Vagina (tissue), 2 donors: ENCODE measurements around the gene HPCA.

ENCODE experiments used
- CTCF ChIP-seq, 3 experiments: fragments of 450-650 bp in 2 of 3; fragments of 200-600 bp in 1 of 3; sonication (generic) in 1 of 3; IDR thresholded peaks; one replicate each; pipeline ENCODE4 v1.5.1; 2017 to 2019; ENCODE audit warnings: antibody characterized with exemption in 3 of 3, mild to moderate bottlenecking in 2 of 3, moderate library complexity in 2 of 3
- POLR2A ChIP-seq, 2 donors: fragments of 450-650 bp; IDR thresholded peaks; one replicate each; pipeline ENCODE4 v1.6.1; 2017; ENCODE audit warnings: antibody characterized with exemption in 2 of 2, mild to moderate bottlenecking in 2 of 2, moderate library complexity in 2 of 2
- POLR2AphosphoS5 ChIP-seq, 2 donors: sonication (generic); formaldehyde crosslinking; IDR thresholded peaks; one replicate each; pipeline ENCODE4 v1.9.0; 2017; ENCODE audit warnings: antibody characterized with exemption in 2 of 2, mild to moderate bottlenecking in 2 of 2, low read depth in 1 of 2; ENCODE audit not compliant: insufficient read depth in 1 of 2

- TF ChIP-seq CTCF (IDR thresholded peaks at IDR 0.05) (no peak), POLR2A (IDR thresholded peaks at IDR 0.05) (no peak), POLR2AphosphoS5 (IDR thresholded peaks at IDR 0.05; ENCODE audit: insufficient read depth in 1 of 2, low read depth in 1 of 2) (peak in 1 of 2 donors; percentile 37)
Observed at GRCh38 chr1:32893198-32894018, 7.1 kb downstream of the HPCA start.
